ENCODE data around the gene RUBCNL.

DNA sequence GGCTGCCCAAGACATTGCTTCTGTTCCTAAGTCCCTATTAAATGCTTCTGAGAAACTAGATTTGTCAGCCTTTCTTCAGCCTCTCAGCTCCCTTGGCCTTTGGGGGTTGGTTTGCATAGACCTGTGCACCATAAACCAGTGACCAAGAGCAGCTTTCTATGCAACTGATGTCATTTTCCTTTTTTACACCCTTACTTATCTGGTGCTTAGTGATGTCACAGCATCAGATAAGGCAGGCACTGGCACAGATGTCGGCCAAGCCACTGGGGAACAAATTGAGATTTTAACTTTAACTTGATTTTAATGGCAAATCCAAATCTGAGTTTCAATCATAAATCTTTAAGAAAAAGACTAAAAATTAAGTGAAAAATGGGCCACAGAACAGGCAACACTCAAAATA, 59.8 kb downstream of the RUBCNL start:
- TF ChIP-seq EZH2phosphoT487 (IDR thresholded peaks at IDR 0.05; ENCODE audit: borderline replicate concordance) = no peak
- TF ChIP-seq, protein P1, sequence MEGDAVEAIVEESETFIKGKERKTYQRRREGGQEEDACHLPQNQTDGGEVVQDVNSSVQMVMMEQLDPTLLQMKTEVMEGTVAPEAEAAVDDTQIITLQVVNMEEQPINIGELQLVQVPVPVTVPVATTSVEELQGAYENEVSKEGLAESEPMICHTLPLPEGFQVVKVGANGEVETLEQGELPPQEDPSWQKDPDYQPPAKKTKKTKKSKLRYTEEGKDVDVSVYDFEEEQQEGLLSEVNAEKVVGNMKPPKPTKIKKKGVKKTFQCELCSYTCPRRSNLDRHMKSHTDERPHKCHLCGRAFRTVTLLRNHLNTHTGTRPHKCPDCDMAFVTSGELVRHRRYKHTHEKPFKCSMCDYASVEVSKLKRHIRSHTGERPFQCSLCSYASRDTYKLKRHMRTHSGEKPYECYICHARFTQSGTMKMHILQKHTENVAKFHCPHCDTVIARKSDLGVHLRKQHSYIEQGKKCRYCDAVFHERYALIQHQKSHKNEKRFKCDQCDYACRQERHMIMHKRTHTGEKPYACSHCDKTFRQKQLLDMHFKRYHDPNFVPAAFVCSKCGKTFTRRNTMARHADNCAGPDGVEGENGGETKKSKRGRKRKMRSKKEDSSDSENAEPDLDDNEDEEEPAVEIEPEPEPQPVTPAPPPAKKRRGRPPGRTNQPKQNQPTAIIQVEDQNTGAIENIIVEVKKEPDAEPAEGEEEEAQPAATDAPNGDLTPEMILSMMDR (conservative IDR thresholded peaks at IDR 0.05; ENCODE audit: low read length) = no peak

Data from Loucy (cell line).